PC-3 (cell line): ENCODE measurements around the gene RER1. TPM values are rescaled to one million over a fixed set of nuclear protein-coding genes. Genes with fewer than 3 reads are reported as not detected.

Experiments used
- ATAC-seq: fragments of 200-7000 bp; cut with Tn5 transposase; 2 replicates; pipeline ENCODE4 v1.9.1; 2020; ENCODE audit warnings: mild to moderate bottlenecking, moderate library complexity
- BruUV-seq: library from RNA; stranded (reverse); fragments of 400-500 nt; replicated peaks from 2 replicates; lab custom pipeline; 2021; lab: Mats Ljungman, UMichigan
- CTCF ChIA-PET: fragments of 300-600 bp; sonication (Branson Sonifier 250); formaldehyde crosslinking; loops from one replicate; lab custom pipeline; 2022; ENCODE audit warnings: antibody characterized with exemption; lab: Charles Lee
- POLR2A ChIA-PET: fragments of 300-600 bp; sonication (Branson Sonifier 250); formaldehyde crosslinking; loops from one replicate; lab custom pipeline; 2022; ENCODE audit warnings: antibody characterized with exemption; ENCODE audit not compliant: unreplicated experiment; lab: Charles Lee
- DNase-seq: peaks from one replicate; pipeline ENCODE4 v3.0.0-alpha.2; 2015
- H2AFZ ChIP-seq: fragments of 300-600 bp; sonication (generic); 2 replicates; pipeline ENCODE4 v1.6.0; 2016; ENCODE audit warnings: antibody characterized with exemption, low read length
- H3F3A ChIP-seq: fragments of 300-600 bp; sonication (generic); one replicate; pipeline ENCODE4 v1.6.0; 2017; ENCODE audit warnings: antibody characterized with exemption, low read length, control low read depth, mild to moderate bottlenecking; ENCODE audit not compliant: unreplicated experiment
- H3K27ac ChIP-seq: fragments of 300-600 bp; sonication (generic); 2 replicates; pipeline ENCODE4 v1.5.1; 2016; ENCODE audit warnings: mild to moderate bottlenecking, low read length
- H3K27me3 ChIP-seq: fragments of 300-600 bp; sonication (generic); 2 replicates; pipeline ENCODE4 v1.6.1; 2016; ENCODE audit warnings: low read length, mixed read lengths
- H3K36me3 ChIP-seq: fragments of 300-600 bp; sonication (generic); 2 replicates; pipeline ENCODE4 v1.6.1; 2016; ENCODE audit warnings: low read depth, mixed run types, low read length, mixed read lengths
- H3K4me1 ChIP-seq: fragments of 300-600 bp; sonication (generic); 2 replicates; pipeline ENCODE4 v1.5.1; 2016; ENCODE audit warnings: low read length; ENCODE audit not compliant: insufficient read depth
- H3K4me2 ChIP-seq: fragments of 300-600 bp; sonication (generic); 2 replicates; pipeline ENCODE4 v1.6.0; 2016; ENCODE audit warnings: low read length
- H3K4me3 ChIP-seq: fragments of 300-600 bp; sonication (generic); 2 replicates; pipeline ENCODE4 v1.5.1; 2016; ENCODE audit warnings: mild to moderate bottlenecking, low read length, mixed read lengths
- H3K79me2 ChIP-seq: fragments of 300-600 bp; sonication (generic); 2 replicates; pipeline ENCODE4 v1.6.1; 2017; ENCODE audit warnings: low read length, mixed read lengths
- H3K9ac ChIP-seq: fragments of 300-600 bp; sonication (generic); 2 replicates; pipeline ENCODE4 v1.6.0; 2016; ENCODE audit warnings: mild to moderate bottlenecking, low read length
- H3K9me2 ChIP-seq: fragments of 300-600 bp; sonication (generic); replicated peaks from 2 replicates; pipeline ENCODE4 v1.6.1; 2016; ENCODE audit warnings: mixed run types, low read length, mixed read lengths
- H3K9me3 ChIP-seq: fragments of 300-600 bp; sonication (generic); 2 replicates; pipeline ENCODE4 v1.6.1; 2016; ENCODE audit warnings: low read length, mixed read lengths
- H4K20me1 ChIP-seq: fragments of 300-600 bp; sonication (generic); 2 replicates; pipeline ENCODE4 v1.6.1; 2016; ENCODE audit warnings: low read length, mixed read lengths
- EZH2 ChIP-seq: fragments of 300-600 bp; sonication (generic); IDR thresholded peaks from one replicate; pipeline ENCODE4 v1.6.1; 2017; ENCODE audit warnings: antibody characterized with exemption, mild to moderate bottlenecking, low read length; ENCODE audit not compliant: unreplicated experiment
- EZH2phosphoT487 ChIP-seq: fragments of 300-600 bp; sonication (generic); IDR thresholded peaks from 2 replicates; pipeline ENCODE4 v1.6.1; 2018; ENCODE audit warnings: mild to moderate bottlenecking, antibody characterized with exemption, low read length, borderline replicate concordance
- intact Hi-C: fragments of 100-400 bp; cut with micrococcal nuclease; formaldehyde crosslinking; loops from 2 replicates; pipeline ENCODE4 v1.9.0; 2023
- total RNA-seq: library from RNA; depleted of rRNA; stranded (reverse); fragments of >200 nt; gene quantifications from 2 replicates; pipeline ENCODE4 v1.2.3, GENCODE V29; 2014
- TF ChIP-seq, protein P1 (sequence below): fragments of 300-600 bp; sonication (generic); conservative IDR thresholded peaks from 2 replicates; pipeline ENCODE4 v1.5.1; 2017; ENCODE audit warnings: antibody characterized with exemption, low read depth, mild to moderate bottlenecking, low read length

The RER1 gene
- total RNA-seq, 1 experiment from 2014 or later = 160 TPM

DNA sequence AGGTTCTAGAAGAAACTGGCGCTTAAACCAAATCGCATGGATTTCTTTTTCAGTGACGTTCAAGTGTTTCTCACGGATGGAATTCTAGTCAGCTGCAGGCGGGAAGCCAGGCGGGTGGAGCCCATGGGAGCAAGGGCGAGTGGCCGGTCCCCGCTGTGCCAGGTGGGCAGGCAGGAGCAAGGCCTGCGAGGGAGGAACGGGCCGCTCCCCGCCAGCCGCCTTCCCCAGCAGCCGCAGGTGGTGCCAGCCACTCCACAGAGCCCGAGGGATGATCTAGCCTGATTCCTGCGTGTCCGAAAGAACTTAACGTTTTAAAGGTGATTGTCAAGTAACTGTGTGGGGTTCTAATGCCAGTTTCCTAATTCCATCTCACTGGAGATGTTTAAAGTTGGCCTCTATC is 11.6 kb downstream of the RER1 start:
- Histone ChIP-seq H3K9me2 (no peaks in the 10 kb centered on the region), H3K27ac (no peak overlapping the region), H2AFZ (no peak overlapping the region), H3K9me3 (no peaks in the 10 kb centered on the region), H4K20me1 (peaks cover 3% of the 10 kb centered on the region; the same call in 1 of the 2 replicates), H3F3A (peaks cover 5% of the 10 kb centered on the region), H3K4me3 (no peak overlapping the region), H3K27me3 (no peaks in the 10 kb centered on the region), H3K9ac (no peak overlapping the region), H3K36me3 (peaks cover 61% of the 10 kb centered on the region), H3K79me2 (peaks cover 9% of the 10 kb centered on the region; the same call in 1 of the 2 replicates), H3K4me2 (no peak overlapping the region), H3K4me1 (no peaks in the 10 kb centered on the region)
- BruUV-seq = TSS peak; percentile 23
- no peak for ATAC-seq
- intact Hi-C loops = no loop called here
- CTCF ChIA-PET = no interaction called here
- no peak for TF ChIP-seq EZH2
- TF ChIP-seq EZH2phosphoT487 = no peak
- TF ChIP-seq, protein P1, sequence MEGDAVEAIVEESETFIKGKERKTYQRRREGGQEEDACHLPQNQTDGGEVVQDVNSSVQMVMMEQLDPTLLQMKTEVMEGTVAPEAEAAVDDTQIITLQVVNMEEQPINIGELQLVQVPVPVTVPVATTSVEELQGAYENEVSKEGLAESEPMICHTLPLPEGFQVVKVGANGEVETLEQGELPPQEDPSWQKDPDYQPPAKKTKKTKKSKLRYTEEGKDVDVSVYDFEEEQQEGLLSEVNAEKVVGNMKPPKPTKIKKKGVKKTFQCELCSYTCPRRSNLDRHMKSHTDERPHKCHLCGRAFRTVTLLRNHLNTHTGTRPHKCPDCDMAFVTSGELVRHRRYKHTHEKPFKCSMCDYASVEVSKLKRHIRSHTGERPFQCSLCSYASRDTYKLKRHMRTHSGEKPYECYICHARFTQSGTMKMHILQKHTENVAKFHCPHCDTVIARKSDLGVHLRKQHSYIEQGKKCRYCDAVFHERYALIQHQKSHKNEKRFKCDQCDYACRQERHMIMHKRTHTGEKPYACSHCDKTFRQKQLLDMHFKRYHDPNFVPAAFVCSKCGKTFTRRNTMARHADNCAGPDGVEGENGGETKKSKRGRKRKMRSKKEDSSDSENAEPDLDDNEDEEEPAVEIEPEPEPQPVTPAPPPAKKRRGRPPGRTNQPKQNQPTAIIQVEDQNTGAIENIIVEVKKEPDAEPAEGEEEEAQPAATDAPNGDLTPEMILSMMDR = no peak
- POLR2A ChIA-PET = no interaction called here
- DNase-seq = no peak

DNA sequence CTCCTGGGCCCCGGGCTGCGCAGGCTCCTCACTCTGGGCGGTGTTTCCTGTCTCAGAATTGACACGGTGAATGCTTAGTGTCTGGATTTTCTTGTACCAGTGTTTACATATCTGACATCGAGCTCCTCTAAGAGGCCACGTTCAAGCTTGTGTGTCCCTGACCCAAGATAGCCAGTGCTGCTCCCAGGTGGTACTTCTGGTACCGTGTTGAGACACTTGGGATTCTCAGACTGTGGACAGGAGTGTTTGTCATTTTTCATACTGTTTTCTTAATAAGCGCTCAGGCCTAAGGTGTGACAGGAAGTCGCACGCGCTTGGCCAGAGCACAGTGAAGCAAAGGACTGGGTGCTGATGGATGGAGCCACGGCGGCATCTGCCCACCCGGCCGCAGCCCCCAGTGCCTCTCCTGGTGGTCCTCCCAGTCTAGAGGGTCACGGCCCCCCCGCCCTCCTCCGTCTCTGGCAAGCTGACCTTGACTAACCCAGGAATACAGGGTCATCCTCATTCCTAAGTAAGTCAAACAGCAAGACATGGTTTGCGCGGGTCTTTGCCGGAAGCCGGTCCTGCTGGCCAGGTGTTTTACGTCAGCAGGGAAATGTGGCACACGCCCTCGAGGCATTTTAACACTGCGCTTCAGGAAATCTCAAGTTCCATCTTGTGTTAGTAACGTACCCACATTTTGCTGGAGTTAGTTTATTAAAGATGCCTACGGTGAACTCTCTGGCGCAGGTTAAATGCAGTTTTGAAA is 12.7 kb downstream of the RER1 start:
- ATAC-seq (no peak), DNase-seq (no peak)
- Histone ChIP-seq H3K4me3 (no peak overlapping the region), H4K20me1 (peaks cover 3% of the 10 kb centered on the region; the same call in 1 of the 2 replicates), H3K9me3 (no peaks in the 10 kb centered on the region), H3K79me2 (0 out of 2 replicates have a peak, but pooled peaks cover 9% of the 10 kb centered on the region), H3K36me3 (peaks cover 53% of the 10 kb centered on the region), H3K4me2 (no peak overlapping the region), H3K27me3 (no peaks in the 10 kb centered on the region), H3K9me2 (no peaks in the 10 kb centered on the region), H3K27ac (no peak overlapping the region), H2AFZ (no peak overlapping the region), H3F3A (no peaks in the 10 kb centered on the region), H3K9ac (no peak overlapping the region), H3K4me1 (no peaks in the 10 kb centered on the region)
- intact Hi-C loops = no loop called here
- TF ChIP-seq EZH2 = no peak
- CTCF ChIA-PET = no interaction called here
- POLR2A ChIA-PET = interaction anchor here (0.5 kb wide), 1 partner anchor 16 kb away, joined by 11 read pairs; no protein-coding TSS in a partner anchor
- no TSS peak for BruUV-seq

DNA sequence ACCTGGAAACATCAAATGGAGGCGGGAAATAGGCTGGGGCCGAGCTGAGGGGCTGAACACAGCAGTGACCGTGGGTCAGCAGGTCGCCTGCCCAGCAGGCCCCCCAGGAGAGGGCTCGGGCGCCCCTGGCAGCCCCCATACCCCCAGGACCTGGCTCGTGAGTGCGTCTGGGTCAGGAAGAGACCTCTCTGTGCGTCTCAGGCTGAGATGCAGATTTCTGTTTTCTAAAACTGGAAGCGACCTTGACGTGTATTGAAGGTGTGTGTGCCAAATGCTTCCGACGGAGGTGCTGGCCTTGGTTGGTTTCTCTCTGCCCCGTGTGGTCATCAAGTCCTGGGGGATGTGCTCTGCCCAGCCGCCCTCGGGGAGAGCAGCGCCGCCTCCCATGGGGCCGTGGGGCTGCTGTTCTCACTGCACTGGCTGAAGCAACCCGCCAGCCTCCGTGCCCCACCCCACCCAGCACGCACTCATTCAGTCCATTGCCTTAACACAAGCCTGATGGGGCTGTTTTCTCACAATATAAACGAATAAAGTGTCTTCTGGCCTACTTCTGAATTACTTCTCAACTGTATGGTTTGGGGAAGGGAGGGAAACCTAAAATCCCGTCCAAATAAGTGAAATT is 13.4 kb downstream of the RER1 start:
- Histone ChIP-seq H3K4me3 (no peak overlapping the region), H4K20me1 (peaks cover 3% of the 10 kb centered on the region; the same call in 1 of the 2 replicates), H3K9me3 (no peaks in the 10 kb centered on the region), H3F3A (no peaks in the 10 kb centered on the region), H3K36me3 (peaks cover 48% of the 10 kb centered on the region), H3K4me2 (no peak overlapping the region), H3K4me1 (no peaks in the 10 kb centered on the region), H3K27ac (no peak overlapping the region), H3K79me2 (0 out of 2 replicates have a peak, but pooled peaks cover 9% of the 10 kb centered on the region), H3K27me3 (no peaks in the 10 kb centered on the region), H3K9me2 (no peaks in the 10 kb centered on the region), H3K9ac (no peak overlapping the region), H2AFZ (no peak overlapping the region)
- intact Hi-C loops = no loop called here
- BruUV-seq = TSS peak; percentile 47
- TF ChIP-seq EZH2 = no peak
- TF ChIP-seq, protein P1 = no peak
- TF ChIP-seq EZH2phosphoT487 = no peak
- ChIA-PET POLR2A (interaction anchor here (0.5 kb wide), 1 partner anchor 17 kb away, joined by 11 read pairs; no protein-coding TSS in a partner anchor), CTCF (no interaction called here)
- DNase-seq = no peak
- ATAC-seq = no peak
